ENCODE data around the gene SHANK3.

SHANK3 gene

GRCh38 chr22:50699001-50699755, 26.6 kb downstream of the SHANK3 start:
- DNase-seq (ENCODE audit: low read depth), result no peak

GRCh38 chr22:50699756-50700386, 27.2 kb downstream of the SHANK3 start:
- DNase-seq (ENCODE audit: low read depth), result no peak

- no peak for DNase-seq (ENCODE audit: low read depth)
These were observed 27.9 kb downstream of the SHANK3 start for GRCh38 chr22:50700387-50701075.

- DNase-seq (ENCODE audit: low read depth), result no peak
These were observed 28.4 kb downstream of the SHANK3 start for GRCh38 chr22:50701076-50701419.

GRCh38 chr22:50701428-50702154, 29.0 kb downstream of the SHANK3 start:
- DNase-seq (ENCODE audit: low read depth), result no peak

- no peak for DNase-seq (ENCODE audit: low read depth)
These were observed 29.6 kb downstream of the SHANK3 start for GRCh38 chr22:50702261-50702671.

- DNase-seq (ENCODE audit: low read depth), result no peak
These were observed 30.4 kb downstream of the SHANK3 start for GRCh38 chr22:50702821-50703725.

- no peak for DNase-seq (ENCODE audit: low read depth)
These were observed 31.3 kb downstream of the SHANK3 start for GRCh38 chr22:50703726-50704509.

- no peak for DNase-seq (ENCODE audit: low read depth)
These were observed 32.0 kb downstream of the SHANK3 start for GRCh38 chr22:50704510-50705218.

- no peak for DNase-seq (ENCODE audit: low read depth)
These were observed 32.6 kb downstream of the SHANK3 start for GRCh38 chr22:50705219-50705691.

- no peak for DNase-seq (ENCODE audit: low read depth)
These were observed 33.3 kb downstream of the SHANK3 start for GRCh38 chr22:50705851-50706351.

- DNase-seq (ENCODE audit: low read depth), result no peak
These were observed 34.0 kb downstream of the SHANK3 start for GRCh38 chr22:50706481-50707125.

- DNase-seq (ENCODE audit: low read depth), result no peak
These were observed 35.9 kb downstream of the SHANK3 start for GRCh38 chr22:50708474-50708873.

- DNase-seq (ENCODE audit: low read depth), result no peak
These were observed 36.4 kb downstream of the SHANK3 start for GRCh38 chr22:50708996-50709395.

- DNase-seq (ENCODE audit: low read depth), result no peak
These were observed 37.6 kb downstream of the SHANK3 start for GRCh38 chr22:50710221-50710620.

GRCh38 chr22:50710886-50711285, 38.3 kb downstream of the SHANK3 start:
- no peak for DNase-seq (ENCODE audit: low read depth)

GRCh38 chr22:50711446-50712340, 39.1 kb downstream of the SHANK3 start:
- DNase-seq (ENCODE audit: low read depth), result no peak

Measured in T follicular helper cell (primary cell).